GM18868 (cell line): Measurements from ENCODE around the gene SLC25A1.

ENCODE experiments used
- ATAC-seq: cut with Tn5 transposase; IDR thresholded peaks from one replicate; pipeline ENCODE4 v1.9.1; 2021; ENCODE audit warnings: mild to moderate bottlenecking, moderate library complexity; ENCODE audit not compliant: unreplicated experiment

Gene SLC25A1

DNA sequence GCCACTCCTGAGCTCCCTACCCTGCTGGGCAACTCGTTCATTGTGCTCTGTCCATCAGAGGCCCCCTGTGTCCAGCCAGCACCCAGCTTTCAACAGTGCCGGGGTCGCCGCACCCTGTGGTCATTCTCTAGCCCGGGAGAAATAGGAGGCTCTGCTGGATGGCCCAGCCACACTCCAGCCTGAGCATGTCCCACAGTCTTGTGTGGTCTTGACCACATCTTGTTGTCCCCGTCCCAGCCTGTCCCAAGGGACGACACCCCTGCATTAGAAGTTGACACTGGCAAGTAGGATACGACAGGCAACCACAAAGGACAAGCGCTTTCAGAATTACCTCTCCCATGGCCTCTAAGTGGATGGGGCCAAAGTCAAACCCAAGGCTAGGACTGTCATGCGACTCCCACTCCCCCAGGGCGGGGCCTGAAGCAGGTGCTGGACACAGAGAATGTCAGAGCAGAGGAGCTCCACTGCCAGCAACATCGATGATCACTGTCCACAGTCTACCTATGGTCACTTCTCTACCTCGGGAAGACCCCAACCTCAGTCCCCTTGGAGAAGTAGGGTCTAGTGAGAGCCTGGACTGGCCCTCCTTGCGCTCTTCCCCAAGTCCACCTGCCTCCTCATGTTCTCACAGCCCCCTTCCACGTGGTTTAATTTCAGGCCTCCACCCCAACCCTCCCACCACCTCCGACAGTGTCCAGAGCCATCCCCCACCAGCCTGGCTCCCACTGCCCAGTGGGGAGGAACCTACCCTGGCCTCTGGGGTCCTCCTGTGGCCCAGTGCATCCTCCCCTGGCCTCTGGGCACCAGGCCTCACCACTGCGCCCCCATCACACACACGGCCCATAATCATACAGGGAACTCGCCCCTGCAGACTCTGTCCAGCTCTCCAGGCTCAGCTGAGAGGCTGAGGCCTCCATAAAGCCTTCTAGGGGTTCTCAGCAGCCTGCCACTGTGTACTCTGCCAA lies 51.9 kb downstream of the SLC25A1 start:
- ATAC-seq: no peak
